HG02884 (cell line): Measurements from ENCODE around the gene DLL1.
A peak's percentile ranks its signal among the peaks of the same experiment; 100 is the strongest.
"Not testable (repeated sequence)": the region's sequence is repeated elsewhere in the genome, so short reads cannot be mapped to it uniquely, and the experiment has no call there.

Source experiments
- ATAC-seq: cut with Tn5 transposase; IDR thresholded peaks from one replicate; pipeline ENCODE4 v1.9.1; 2021; ENCODE audit warnings: mild to moderate bottlenecking, moderate library complexity; ENCODE audit not compliant: unreplicated experiment

The DLL1 gene

GRCh38 chr6:170290296-170291128 is at the start of gene DLL1:
Gene DLL1 (minus strand): TSS chr6:170291078. CDS start chr6:170290139, 939 bp downstream.
- no peak for ATAC-seq

- ATAC-seq = not testable (repeated sequence)
These were observed 44.3 kb upstream of the DLL1 start for GRCh38 chr6:170335199-170335598.

- ATAC-seq = no peak
These were observed 38.4 kb upstream of the DLL1 start for GRCh38 chr6:170329321-170329720.

- no peak for ATAC-seq
These were observed 26.8 kb upstream of the DLL1 start for GRCh38 chr6:170317718-170318117.

GRCh38 chr6:170317076-170317475 is 26.2 kb upstream of the DLL1 start:
- no peak for ATAC-seq

- ATAC-seq = no peak
These were observed 25.2 kb upstream of the DLL1 start for GRCh38 chr6:170316071-170316470.

- no peak for ATAC-seq
These were observed 24.1 kb upstream of the DLL1 start for GRCh38 chr6:170314983-170315382.

GRCh38 chr6:170313716-170314295 is 22.9 kb upstream of the DLL1 start:
- ATAC-seq = no peak

GRCh38 chr6:170312876-170313275 is 22.0 kb upstream of the DLL1 start:
- ATAC-seq = no peak

GRCh38 chr6:170311696-170312095 is 20.8 kb upstream of the DLL1 start:
- no peak for ATAC-seq

- ATAC-seq = no peak
These were observed 17.9 kb upstream of the DLL1 start for GRCh38 chr6:170308761-170309160.

GRCh38 chr6:170307080-170307545 is 16.2 kb upstream of the DLL1 start:
- ATAC-seq = no peak

- peak; percentile 95 for ATAC-seq
These were observed 15.6 kb upstream of the DLL1 start, which contains the start of gene FAM120B for GRCh38 chr6:170306324-170307079. Gene FAM120B (plus strand): TSS chr6:170306758. CDS start chr6:170317391, 10,633 bp downstream.

GRCh38 chr6:170305805-170306323 is 15.0 kb upstream of the DLL1 start:
- peak; percentile 16 for ATAC-seq

- no peak for ATAC-seq
These were observed 10.3 kb upstream of the DLL1 start for GRCh38 chr6:170301184-170301583.

- no peak for ATAC-seq
These were observed 7.8 kb upstream of the DLL1 start for GRCh38 chr6:170298688-170299087.

GRCh38 chr6:170297576-170298330 is 6.9 kb upstream of the DLL1 start:
- ATAC-seq = no peak

GRCh38 chr6:170296746-170297575 is 6.1 kb upstream of the DLL1 start:
- ATAC-seq = no peak

- ATAC-seq = no peak
These were observed 5.5 kb upstream of the DLL1 start for GRCh38 chr6:170296423-170296745.
